Suprapubic skin (tissue), 4 donors: ENCODE results near the gene SLC43A1. TPM values are rescaled to one million over a fixed set of nuclear protein-coding genes. Genes with fewer than 3 reads are reported as not detected.

Source experiments
- DNase-seq, 2 donors: peaks; one replicate each; pipeline ENCODE4 v3.0.0-alpha.2; 2019; ENCODE audit warnings: low spot score in 2 of 2
- H3K27ac ChIP-seq: fragments of 200-600 bp; sonication (generic); one replicate; pipeline ENCODE4 v1.5.1; 2019
- H3K27me3 ChIP-seq: fragments of 200-600 bp; sonication (generic); one replicate; pipeline ENCODE4 v1.5.1; 2019
- H3K36me3 ChIP-seq: fragments of 200-600 bp; sonication (generic); one replicate; pipeline ENCODE4 v1.5.1; 2019
- H3K4me1 ChIP-seq: fragments of 200-600 bp; sonication (generic); one replicate; pipeline ENCODE4 v1.5.1; 2019
- H3K4me3 ChIP-seq: fragments of 200-600 bp; sonication (generic); one replicate; pipeline ENCODE4 v1.5.1; 2019; ENCODE audit warnings: mild to moderate bottlenecking
- H3K9me3 ChIP-seq: fragments of 200-600 bp; sonication (generic); one replicate; pipeline ENCODE4 v1.5.1; 2019
- EP300 ChIP-seq: sonication (generic); formaldehyde crosslinking; IDR thresholded peaks from one replicate; pipeline ENCODE4 v1.6.1; 2017; ENCODE audit warnings: antibody characterized with exemption
- POLR2A ChIP-seq, 2 donors: fragments of 450-650 bp; IDR thresholded peaks; one replicate each; pipeline ENCODE4 v1.6.1; 2017; ENCODE audit warnings: antibody characterized with exemption in 2 of 2, mild to moderate bottlenecking in 2 of 2, moderate library complexity in 2 of 2
- POLR2AphosphoS5 ChIP-seq, 3 donors: sonication (generic); formaldehyde crosslinking; IDR thresholded peaks; one replicate each; pipeline ENCODE4 v1.6.1; 2017; ENCODE audit warnings: antibody characterized with exemption in 3 of 3
- WGBS: methylation state at CpG from one replicate; pipeline ENCODE4 v1.1.5; 2018; 5-methylcytosine and 5-hydroxymethylcytosine counted together
- total RNA-seq, 4 donors: library from RNA; depleted of rRNA; stranded (reverse); fragments of >200 nt; gene quantifications; one replicate each; pipeline ENCODE4 v1.1.0, GENCODE V29; 2016
- TF ChIP-seq, protein P1 (sequence below), 2 donors: fragments of 200-600 bp in 1 of 2; fragments of 450-650 bp in 1 of 2; sonication (generic) in 1 of 2; IDR thresholded peaks; one replicate each; pipeline ENCODE4 v1.5.1; 2016 to 2019; ENCODE audit warnings: antibody characterized with exemption in 2 of 2, mild to moderate bottlenecking in 1 of 2, moderate library complexity in 1 of 2

Gene SLC43A1
- total RNA-seq, 4 donors from 2014 or later = 13.8 to 48.8 (median 22.3) TPM

- no peak for DNase-seq
- Histone ChIP-seq H3K27me3 (no peaks in the 10 kb centered on the region), H3K4me1 (peaks cover 25% of the 10 kb centered on the region), H3K27ac (no peak overlapping the region), H3K9me3 (no peaks in the 10 kb centered on the region), H3K36me3 (peaks cover 12% of the 10 kb centered on the region), H3K4me3 (no peak overlapping the region)
- TF ChIP-seq POLR2A (IDR thresholded peaks at IDR 0.05) = no peak
- no peak for TF ChIP-seq POLR2AphosphoS5 (IDR thresholded peaks at IDR 0.05)
- TF ChIP-seq, protein P1, sequence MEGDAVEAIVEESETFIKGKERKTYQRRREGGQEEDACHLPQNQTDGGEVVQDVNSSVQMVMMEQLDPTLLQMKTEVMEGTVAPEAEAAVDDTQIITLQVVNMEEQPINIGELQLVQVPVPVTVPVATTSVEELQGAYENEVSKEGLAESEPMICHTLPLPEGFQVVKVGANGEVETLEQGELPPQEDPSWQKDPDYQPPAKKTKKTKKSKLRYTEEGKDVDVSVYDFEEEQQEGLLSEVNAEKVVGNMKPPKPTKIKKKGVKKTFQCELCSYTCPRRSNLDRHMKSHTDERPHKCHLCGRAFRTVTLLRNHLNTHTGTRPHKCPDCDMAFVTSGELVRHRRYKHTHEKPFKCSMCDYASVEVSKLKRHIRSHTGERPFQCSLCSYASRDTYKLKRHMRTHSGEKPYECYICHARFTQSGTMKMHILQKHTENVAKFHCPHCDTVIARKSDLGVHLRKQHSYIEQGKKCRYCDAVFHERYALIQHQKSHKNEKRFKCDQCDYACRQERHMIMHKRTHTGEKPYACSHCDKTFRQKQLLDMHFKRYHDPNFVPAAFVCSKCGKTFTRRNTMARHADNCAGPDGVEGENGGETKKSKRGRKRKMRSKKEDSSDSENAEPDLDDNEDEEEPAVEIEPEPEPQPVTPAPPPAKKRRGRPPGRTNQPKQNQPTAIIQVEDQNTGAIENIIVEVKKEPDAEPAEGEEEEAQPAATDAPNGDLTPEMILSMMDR (IDR thresholded peaks at IDR 0.05) = no peak
- no peak for TF ChIP-seq EP300
- 84% methylated on average over 9 of the region's 9 CpGs for WGBS
Measured at GRCh38 chr11:57496109-57496820, 19.2 kb downstream of the SLC43A1 start.

DNA sequence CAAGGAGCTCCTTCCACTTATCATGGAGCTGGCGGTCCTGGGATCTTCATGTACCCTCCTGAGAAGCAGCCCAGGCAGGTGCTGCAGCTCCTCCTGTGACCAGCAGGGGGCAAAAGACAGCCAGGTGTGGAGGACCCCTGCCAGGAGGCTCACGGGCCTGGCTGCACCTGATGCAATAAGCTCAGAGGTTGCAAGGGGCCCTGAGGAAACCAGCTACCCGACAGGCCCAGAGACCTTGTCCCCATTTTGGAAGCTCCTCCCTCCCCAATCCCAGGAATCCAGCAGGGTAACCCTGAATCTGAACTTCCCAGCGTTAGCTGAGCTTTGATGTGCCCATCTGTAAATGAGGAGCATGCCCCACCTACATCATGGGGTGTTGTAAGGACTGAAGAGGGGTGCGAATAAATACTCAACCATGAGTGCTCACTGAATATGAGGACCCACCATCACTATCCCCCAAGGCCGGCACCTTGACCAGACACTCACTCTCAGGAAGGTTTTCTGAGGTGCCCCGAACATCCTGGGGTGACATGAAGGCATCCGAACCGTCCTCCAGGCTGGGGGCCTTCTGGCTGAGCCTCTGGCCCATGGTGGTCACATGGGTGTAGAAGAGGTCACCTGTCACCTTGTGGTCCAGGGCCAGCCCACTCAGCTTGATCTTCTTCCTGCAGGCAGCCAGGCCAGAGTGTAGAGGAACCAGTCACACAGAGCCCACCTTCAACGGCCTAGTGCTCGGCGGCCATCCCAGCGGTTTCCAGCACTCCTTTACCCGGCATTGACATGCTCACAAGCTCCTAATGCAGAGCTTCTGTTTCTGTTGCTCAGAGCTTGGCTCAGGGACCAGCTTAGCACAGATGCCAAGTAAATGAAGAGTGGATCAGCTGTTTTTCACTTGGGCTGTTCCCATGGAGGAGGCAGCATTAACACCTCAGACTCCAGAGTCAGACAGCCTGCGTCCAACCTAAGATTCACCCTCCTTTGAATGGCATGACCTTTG lies 21.7 kb downstream of the SLC43A1 start:
- H3K9me3 ChIP-seq = no peaks in the 10 kb centered on the region
- DNase-seq = no peak
- H3K27ac ChIP-seq = no peak overlapping the region
- peaks cover 5% of the 10 kb centered on the region for H3K4me1 ChIP-seq
- 41% methylated on average over 6 of the region's 15 CpGs for WGBS
- peaks cover 34% of the 10 kb centered on the region for H3K36me3 ChIP-seq
- no peaks in the 10 kb centered on the region for H3K27me3 ChIP-seq
- no peak overlapping the region for H3K4me3 ChIP-seq
- no peak for TF ChIP-seq EP300
- TF ChIP-seq, protein P1 (IDR thresholded peaks at IDR 0.05) = peak; percentile 63 to 91
- TF ChIP-seq POLR2A (IDR thresholded peaks at IDR 0.05) = no peak

DNA sequence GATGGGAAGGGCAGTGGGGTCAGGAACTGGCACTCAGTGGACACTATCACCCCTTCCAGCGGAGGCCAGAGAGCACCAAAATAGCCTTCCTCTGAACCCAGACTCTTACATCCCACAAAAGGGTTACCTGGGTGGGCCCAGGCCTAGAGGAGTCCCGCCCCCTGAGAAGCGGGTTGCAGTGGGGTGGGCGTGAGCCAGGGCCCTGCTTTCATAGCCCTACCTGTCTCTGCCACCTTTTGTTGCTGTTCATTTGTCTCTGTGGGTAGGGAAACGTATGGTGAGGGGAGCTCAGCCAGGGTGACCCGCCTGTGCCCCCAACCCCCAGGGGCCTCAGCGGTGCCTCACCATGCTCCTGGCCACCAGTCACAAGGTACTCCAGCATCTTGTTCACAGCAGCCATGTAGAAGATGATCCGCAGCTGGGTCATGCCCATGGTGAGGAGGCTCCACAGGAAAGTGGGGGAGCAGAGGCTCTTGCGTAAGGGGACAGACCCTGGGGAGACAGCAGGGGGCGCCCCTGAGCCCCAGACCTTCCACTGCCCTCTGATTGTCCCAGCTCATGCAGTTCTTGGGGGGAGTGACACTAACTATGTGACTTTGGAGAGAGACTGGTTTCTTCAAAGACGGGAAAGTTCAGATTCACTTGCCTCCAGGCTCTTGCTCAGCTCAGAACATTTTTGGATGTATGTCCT lies 24.0 kb downstream of the SLC43A1 start:
- WGBS = 85% methylated on average over 5 of the region's 11 CpGs
- TF ChIP-seq, protein P1 (IDR thresholded peaks at IDR 0.05) = peak in 1 of 2 donors; percentile 31
- no peak for TF ChIP-seq EP300
- Histone ChIP-seq H3K27ac (no peak overlapping the region), H3K9me3 (no peaks in the 10 kb centered on the region), H3K36me3 (peaks cover 55% of the 10 kb centered on the region), H3K27me3 (no peaks in the 10 kb centered on the region), H3K4me3 (no peak overlapping the region), H3K4me1 (no peaks in the 10 kb centered on the region)
- no peak for DNase-seq

- H3K4me1 ChIP-seq = no peaks in the 10 kb centered on the region
- no peaks in the 10 kb centered on the region for H3K27me3 ChIP-seq
- DNase-seq = no peak
- no peaks in the 10 kb centered on the region for H3K9me3 ChIP-seq
- peaks cover 58% of the 10 kb centered on the region for H3K36me3 ChIP-seq
- no peak for TF ChIP-seq POLR2AphosphoS5 (IDR thresholded peaks at IDR 0.05)
- no peak for TF ChIP-seq EP300
- TF ChIP-seq, protein P1 (IDR thresholded peaks at IDR 0.05) = no peak
- H3K27ac ChIP-seq = no peak overlapping the region
- WGBS = 88% methylated on average over 9 of the region's 9 CpGs
- no peak overlapping the region for H3K4me3 ChIP-seq
Measured at GRCh38 chr11:57490456-57491248, 24.9 kb downstream of the SLC43A1 start.
